HEK293T (cell line): ENCODE measurements around the gene MYG1.

Source experiments
- CTCF ChIA-PET: fragments of 350-600 bp; formaldehyde crosslinking; extraction: SDS; loops from one replicate; lab custom pipeline; 2021; ENCODE audit warnings: antibody characterized with exemption, inconsistent platforms; lab: Yijun Ruan, JAX
- POLR2A ChIA-PET: fragments of 350-600 bp; formaldehyde crosslinking; extraction: SDS; loops from one replicate; lab custom pipeline; 2020; ENCODE audit warnings: antibody characterized with exemption, inconsistent platforms; lab: Yijun Ruan, JAX
- DNase-seq: peaks from one replicate; pipeline ENCODE4 v3.0.0; 2012; ENCODE audit warnings: mixed read lengths; ENCODE audit errors: extremely low spot score
- ARNT ChIP-seq: fragments of 450-650 bp; IDR thresholded peaks from 2 replicates; pipeline ENCODE4 v1.6.1; 2017; ENCODE audit warnings: mild to moderate bottlenecking
- BHLHE40 ChIP-seq: fragments of 450-650 bp; IDR thresholded peaks from 2 replicates; pipeline ENCODE4 v1.6.1; 2016; ENCODE audit warnings: mild to moderate bottlenecking, moderate library complexity, borderline replicate concordance
- CTBP1 ChIP-seq: fragments of 450-650 bp; IDR thresholded peaks from 2 replicates; pipeline ENCODE4 v1.6.1; 2016; ENCODE audit warnings: borderline replicate concordance
- ELF4 ChIP-seq: fragments of 450-650 bp; IDR thresholded peaks from 2 replicates; pipeline ENCODE4 v1.6.1; 2017; ENCODE audit warnings: antibody characterized with exemption
- FOXA1 ChIP-seq: fragments of 450-650 bp; IDR thresholded peaks from 2 replicates; pipeline ENCODE4 v1.6.1; 2016; ENCODE audit warnings: mild to moderate bottlenecking
- FOXK2 ChIP-seq: fragments of 450-650 bp; IDR thresholded peaks from 2 replicates; pipeline ENCODE4 v1.6.1; 2016; ENCODE audit warnings: mild to moderate bottlenecking
- FOXM1 ChIP-seq: fragments of 450-650 bp; IDR thresholded peaks from 2 replicates; pipeline ENCODE4 v1.6.1; 2017; ENCODE audit warnings: mild to moderate bottlenecking, borderline replicate concordance
- HDGF ChIP-seq: fragments of 450-650 bp; IDR thresholded peaks from 2 replicates; pipeline ENCODE4 v1.6.1; 2017; ENCODE audit warnings: antibody characterized with exemption, borderline replicate concordance
- L3MBTL2 ChIP-seq: fragments of 450-650 bp; conservative IDR thresholded peaks from 2 replicates; pipeline ENCODE4 v1.6.1; 2016; ENCODE audit warnings: mild to moderate bottlenecking
- LEF1 ChIP-seq: fragments of 450-650 bp; IDR thresholded peaks from 2 replicates; pipeline ENCODE4 v1.6.1; 2017; ENCODE audit warnings: mild to moderate bottlenecking, borderline replicate concordance
- NFRKB ChIP-seq: fragments of 450-650 bp; IDR thresholded peaks from 2 replicates; pipeline ENCODE4 v1.6.1; 2016; ENCODE audit warnings: mild to moderate bottlenecking, moderate library complexity
- PKNOX1 ChIP-seq: fragments of 450-650 bp; IDR thresholded peaks from 2 replicates; pipeline ENCODE4 v1.6.1; 2016
- SP1 ChIP-seq: fragments of 450-650 bp; IDR thresholded peaks from 2 replicates; pipeline ENCODE4 v1.6.1; 2017
- SUZ12 ChIP-seq: fragments of 450-650 bp; IDR thresholded peaks from 2 replicates; pipeline ENCODE4 v1.6.1; 2016; ENCODE audit warnings: mild to moderate bottlenecking
- TARDBP ChIP-seq: fragments of 450-650 bp; IDR thresholded peaks from 2 replicates; pipeline ENCODE4 v1.6.1; 2016
- ZNF384 ChIP-seq: fragments of 450-650 bp; IDR thresholded peaks from 2 replicates; pipeline ENCODE4 v1.6.1; 2016

The MYG1 gene

DNA sequence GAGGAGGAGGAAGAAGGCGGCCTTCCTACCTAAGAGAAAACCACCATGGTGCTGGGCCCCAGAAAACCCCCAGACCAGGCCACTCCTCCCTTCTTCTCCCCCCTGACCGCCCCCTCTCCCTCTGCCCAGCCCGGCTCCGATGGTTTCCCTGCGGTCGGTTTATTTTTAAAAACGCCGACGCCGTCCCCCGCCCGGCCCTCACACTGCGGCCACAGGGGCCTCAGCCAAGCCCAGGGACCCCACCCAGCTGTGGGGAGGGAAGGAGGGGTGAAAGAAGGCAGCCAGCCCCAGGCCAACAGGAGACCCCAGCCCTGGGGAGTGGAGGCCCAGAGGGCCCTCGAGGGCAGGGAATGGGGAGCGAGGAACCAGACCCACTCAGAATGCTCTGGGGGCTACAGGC, 33.2 kb downstream of the MYG1 start:
- TF ChIP-seq L3MBTL2 = no peak
- no peak for TF ChIP-seq SUZ12
- TF ChIP-seq SP1 = no peak
- no peak for TF ChIP-seq FOXM1
- no peak for TF ChIP-seq LEF1
- no peak for TF ChIP-seq CTBP1
- TF ChIP-seq ZNF384 = no peak
- no peak for TF ChIP-seq ELF4
- no peak for DNase-seq
- ChIA-PET CTCF (interaction anchor here (1.0 to 2.0 kb wide), 3 partner anchors 20 to 154 kb away, joined by 3 to 7 read pairs (median 3); no protein-coding TSS in a partner anchor), POLR2A (interaction anchor here (0.7 to 2.7 kb wide), 3 partner anchors 11 to 12 kb away, joined by 3 to 15 read pairs (median 9); partner anchors contain the start of gene AAAS)

DNA sequence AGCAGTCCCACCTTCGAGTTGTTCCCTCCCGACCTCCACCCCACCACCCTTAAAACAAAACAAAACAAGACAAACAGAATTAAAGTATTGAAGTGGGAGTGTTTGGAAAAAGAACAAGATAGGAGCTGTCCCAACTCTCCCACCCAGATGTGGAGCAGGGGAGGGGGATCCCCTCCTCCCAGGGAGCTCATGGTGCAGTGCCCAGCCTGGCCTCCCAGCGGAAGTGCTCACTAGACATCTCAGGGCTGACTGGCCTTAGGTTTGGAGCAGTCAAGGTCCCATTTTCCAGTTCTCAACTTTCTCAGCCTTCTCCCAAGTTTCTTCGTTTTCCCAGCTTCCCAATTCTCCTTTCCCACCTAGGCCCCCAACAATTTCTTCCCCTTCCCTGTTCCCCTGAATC, 33.8 kb downstream of the MYG1 start:
- no peak for DNase-seq
- ChIA-PET CTCF (interaction anchor here (0.6 to 2.0 kb wide), 3 partner anchors 88 to 177 kb away, joined by 3 to 7 read pairs (median 3); no protein-coding TSS in a partner anchor), POLR2A (interaction anchor here (2.6 to 2.7 kb wide), 2 partner anchors 12 kb away, joined by 9 to 15 read pairs; partner anchors contain the start of gene AAAS)
- TF ChIP-seq SP1 = no peak
- no peak for TF ChIP-seq SUZ12
- TF ChIP-seq FOXM1 = no peak
- no peak for TF ChIP-seq ZNF384
- no peak for TF ChIP-seq LEF1
- no peak for TF ChIP-seq HDGF
- TF ChIP-seq FOXK2 = no peak
- TF ChIP-seq L3MBTL2 = no peak
- no peak for TF ChIP-seq PKNOX1
- no peak for TF ChIP-seq ELF4
- no peak for TF ChIP-seq TARDBP

DNA sequence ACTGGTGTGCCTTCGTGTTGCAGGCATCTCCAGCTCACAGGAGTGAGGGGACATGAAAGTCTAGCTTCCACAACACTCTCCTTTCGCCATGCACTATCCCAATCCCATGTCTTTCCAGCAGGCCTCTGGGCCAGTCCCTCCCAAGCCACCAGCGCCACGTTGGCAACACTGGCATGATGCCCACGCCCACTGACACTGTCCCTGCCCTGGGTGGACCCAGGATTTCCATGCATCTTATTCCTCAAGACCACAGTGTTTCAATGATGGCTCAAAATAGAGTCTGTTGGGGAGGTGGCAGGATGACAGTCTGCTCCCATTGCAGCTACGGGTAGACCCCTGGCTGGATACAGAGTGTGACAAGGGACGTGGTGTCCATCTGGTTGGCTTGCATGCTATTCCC, 34.4 kb downstream of the MYG1 start:
- TF ChIP-seq LEF1 (no peak), ZNF384 (no peak), L3MBTL2 (no peak), BHLHE40 (no peak), ARNT (no peak), SUZ12 (no peak), FOXK2 (no peak), FOXA1 (no peak), TARDBP (no peak), ELF4 (no peak), HDGF (no peak), FOXM1 (no peak), CTBP1 (no peak), PKNOX1 (no peak)
- no peak for DNase-seq
- ChIA-PET CTCF (interaction anchor here (0.6 to 2.0 kb wide), 3 partner anchors 88 to 176 kb away, joined by 3 to 7 read pairs (median 3); no protein-coding TSS in a partner anchor), POLR2A (interaction anchor here (2.6 to 2.7 kb wide), 2 partner anchors 11 to 13 kb away, joined by 9 to 15 read pairs; partner anchors contain the start of gene AAAS)

- no peak for TF ChIP-seq LEF1
- TF ChIP-seq PKNOX1 = no peak
- TF ChIP-seq ARNT = no peak
- TF ChIP-seq L3MBTL2 = no peak
- no peak for TF ChIP-seq SP1
- TF ChIP-seq BHLHE40 = no peak
- no peak for TF ChIP-seq NFRKB
- no peak for TF ChIP-seq FOXK2
- no peak for TF ChIP-seq SUZ12
- no peak for TF ChIP-seq ELF4
- no peak for TF ChIP-seq HDGF
- TF ChIP-seq FOXA1 = no peak
- TF ChIP-seq CTBP1 = no peak
- TF ChIP-seq FOXM1 = no peak
- DNase-seq = no peak
- CTCF ChIA-PET = interaction anchor here (1.5 kb wide), 1 partner anchor 18 kb away, joined by 6 read pairs; no protein-coding TSS in a partner anchor
- POLR2A ChIA-PET = interaction anchor here (0.8 to 2.7 kb wide), 5 partner anchors 10 to 166 kb away, joined by 3 to 15 read pairs (median 9); partner anchors contain the start of genes AAAS and TARBP2
Measured at GRCh38 chr12:53334822-53335221, 35.3 kb downstream of the MYG1 start.

DNA sequence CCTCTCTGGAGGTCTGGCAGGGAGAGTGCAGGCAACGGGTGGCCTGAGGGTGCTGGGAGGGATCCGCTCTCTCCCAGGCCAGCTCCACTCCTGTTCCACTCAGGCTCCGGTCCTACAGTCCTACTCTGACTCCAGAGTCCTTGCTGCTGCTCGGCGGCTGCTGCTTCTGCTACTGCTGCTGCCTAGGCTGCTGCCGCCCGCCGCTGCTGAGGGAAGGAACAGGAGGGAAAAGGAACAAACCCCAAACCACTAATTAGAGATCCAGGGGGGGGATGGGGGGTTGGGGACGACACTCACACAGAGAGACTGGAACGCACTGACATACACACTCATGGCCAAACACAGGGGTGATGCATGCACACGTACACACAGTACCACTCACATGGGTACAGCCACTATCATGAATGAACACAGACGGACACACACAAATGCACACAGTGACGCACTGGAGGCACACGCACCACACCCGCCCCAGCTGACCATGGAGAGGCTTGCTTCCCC, 36.7 kb downstream of the MYG1 start, which contains the start of gene SP7:
TSS of gene SP7 (minus strand) at position 174 of the 501 bp plus-strand sequence. CDS start 708 bp downstream, outside the sequence.
- POLR2A ChIA-PET = interaction anchor here (0.7 to 2.3 kb wide), 4 partner anchors 8 to 168 kb away, joined by 3 to 10 read pairs (median 3); no protein-coding TSS in a partner anchor
- TF ChIP-seq BHLHE40 (no peak), ELF4 (no peak), SUZ12 (no peak), ARNT (no peak), PKNOX1 (no peak), CTBP1 (no peak), FOXA1 (no peak), HDGF (no peak)
- no peak for DNase-seq
- CTCF ChIA-PET = interaction anchor here (0.7 to 1.3 kb wide), 2 partner anchors 15 to 85 kb away, joined by 4 read pairs; partner anchors contain the start of gene AAAS
